ENCODE results near the gene MNDA.
"Not testable (repeated sequence)": the region's sequence is repeated elsewhere in the genome, so short reads cannot be mapped to it uniquely, and the experiment has no call there.

The MNDA gene

DNA sequence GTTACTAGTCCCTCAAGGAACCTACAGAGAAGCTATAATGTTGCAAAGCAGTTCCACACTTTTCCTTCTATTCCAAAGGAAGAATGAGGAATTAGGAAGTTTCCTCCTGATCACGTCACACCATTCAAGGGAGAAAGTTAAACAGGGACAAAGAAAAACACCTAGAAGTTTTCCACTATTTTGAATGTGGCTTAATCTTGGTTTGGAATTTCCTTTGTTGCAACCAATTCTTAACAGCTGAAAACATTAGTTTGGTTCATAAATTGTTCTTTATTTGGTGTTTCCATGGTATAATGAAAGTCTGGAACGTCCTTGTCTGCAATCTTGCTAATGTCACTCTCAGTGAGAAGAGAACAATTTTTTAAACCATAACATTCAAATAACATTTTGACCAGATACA, 8.4 kb downstream of the MNDA start:
- DNase-seq, result no peak

DNA sequence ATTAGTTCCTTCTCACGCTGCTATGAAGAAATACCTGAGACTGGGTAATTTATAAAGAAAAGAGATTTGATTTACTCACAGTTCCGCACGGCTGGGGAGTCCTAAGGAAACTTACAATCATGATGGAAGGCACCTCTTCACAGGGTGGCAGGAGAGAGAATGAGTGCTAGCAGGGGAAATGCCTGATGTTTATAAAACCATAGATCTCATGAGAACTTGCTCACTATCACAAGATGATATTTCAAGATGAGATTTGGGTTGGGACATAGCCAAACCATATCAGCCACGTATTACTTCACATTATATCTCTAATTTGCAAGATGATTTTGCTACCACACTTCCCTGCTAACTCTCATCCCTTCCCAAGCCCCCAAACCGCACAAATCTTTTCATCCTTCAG, 9.1 kb downstream of the MNDA start:
- no peak for DNase-seq

DNA sequence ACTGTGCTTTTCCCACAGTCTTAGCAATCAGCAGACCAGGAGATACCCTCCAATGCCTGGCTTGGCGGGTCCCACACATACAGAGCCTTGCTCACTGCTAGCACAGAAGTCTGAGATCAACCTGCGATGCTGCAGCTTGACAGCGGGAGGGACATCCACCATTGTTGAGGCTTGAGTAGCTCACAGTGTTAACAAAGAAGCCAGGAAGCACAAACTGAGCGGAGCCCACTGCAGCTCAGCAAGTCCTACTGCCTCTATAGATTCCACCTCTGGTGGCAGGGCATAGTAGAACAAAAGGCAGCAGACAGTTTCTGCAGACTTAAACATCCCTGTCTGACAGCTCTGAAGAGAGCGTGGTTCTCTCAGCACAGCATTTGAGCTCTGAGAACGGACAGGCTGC, 33.4 kb downstream of the MNDA start:
- DNase-seq, result no peak

DNA sequence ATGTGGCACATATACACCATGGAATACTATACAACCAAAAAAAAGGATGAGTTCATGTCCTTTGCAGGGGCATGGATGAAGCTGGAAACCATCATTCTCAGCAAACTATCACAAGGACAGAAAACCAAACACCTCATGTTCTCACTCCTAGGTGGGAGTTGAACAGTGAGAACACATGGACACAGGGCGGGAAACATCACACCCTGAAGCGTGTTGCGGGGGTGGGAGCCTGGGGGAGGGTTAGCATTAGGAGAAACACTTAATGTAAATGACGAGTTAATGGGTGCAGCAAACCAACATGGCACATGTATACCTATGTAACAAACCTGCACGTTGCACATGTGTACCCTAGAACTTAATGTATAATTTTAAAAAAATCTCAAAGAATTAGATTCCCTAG, 39.3 kb downstream of the MNDA start:
- not testable (repeated sequence) for DNase-seq

DNA sequence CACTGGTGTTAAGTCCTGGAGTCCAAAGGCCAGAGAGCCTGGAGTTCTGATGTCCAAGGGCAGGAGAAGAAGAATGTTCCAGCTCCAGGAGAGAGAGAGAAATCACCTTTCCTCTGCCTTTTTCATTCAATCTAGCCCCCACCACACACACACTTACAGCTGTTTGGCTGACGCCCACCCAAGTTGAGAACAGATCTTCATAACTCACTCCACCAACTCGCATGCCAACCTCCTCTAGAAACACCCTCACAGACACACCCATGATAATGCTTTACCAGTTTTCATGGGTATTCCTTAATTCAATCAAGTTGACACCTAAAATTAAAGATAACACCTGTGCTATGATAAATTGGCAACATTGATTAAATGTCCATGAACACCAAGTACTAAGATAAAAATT, 42.0 kb downstream of the MNDA start:
- no peak for DNase-seq

DNA sequence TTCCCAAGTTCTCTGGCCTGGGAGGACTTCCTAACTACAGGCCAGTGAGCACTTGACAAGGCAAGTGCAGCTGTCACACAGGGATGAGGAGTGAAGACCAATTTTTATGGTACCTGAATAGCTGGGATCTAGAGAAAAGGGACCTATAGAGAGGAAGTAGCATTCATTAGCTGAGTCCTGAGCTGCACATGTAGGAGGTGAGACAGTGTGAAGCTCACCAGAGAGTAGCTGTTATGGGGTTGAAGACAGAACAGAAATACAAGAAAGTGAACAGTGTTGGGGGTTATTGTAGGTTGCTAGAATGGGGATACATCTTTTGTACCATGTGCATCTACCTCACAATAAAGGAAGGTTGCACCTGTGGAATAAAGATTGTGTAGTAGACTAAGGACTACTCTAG, 62.5 kb downstream of the MNDA start:
- DNase-seq, result no peak

DNA sequence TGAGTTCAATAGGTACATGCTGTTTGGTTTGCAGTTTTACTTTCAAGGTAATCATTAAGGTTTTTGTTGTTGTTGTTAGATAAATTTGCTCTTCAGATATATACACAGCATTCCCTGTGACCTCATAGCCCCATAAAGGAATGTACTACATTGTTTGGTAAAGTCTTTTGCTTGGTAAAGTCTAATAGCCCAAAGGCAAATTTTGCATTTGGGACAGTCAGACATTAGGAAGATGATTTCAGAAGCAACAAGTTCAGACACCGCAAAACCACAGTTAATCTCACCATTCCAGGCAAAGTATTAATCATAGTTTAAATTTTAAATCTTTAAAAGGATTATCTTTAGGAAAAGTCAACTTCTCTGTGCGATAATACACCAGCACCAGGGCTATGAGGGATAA, 67.6 kb downstream of the MNDA start:
- no peak for DNase-seq
